Fibroblast of pulmonary artery (primary cell): ENCODE data around the gene CCDC171.
A peak's percentile ranks its signal among the peaks of the same experiment; 100 is the strongest.

Experiments
- DNase-seq: peaks from one replicate; pipeline ENCODE4 v3.0.0-alpha.2; 2010; ENCODE audit warnings: low read depth
- H3K4me3 ChIP-seq: replicated peaks from 2 replicates; pipeline ENCODE4 v1.5.1; 2011; ENCODE audit warnings: low read depth, mild to moderate bottlenecking, control low read depth, low read length, moderate library complexity
- CTCF ChIP-seq: IDR thresholded peaks from 2 replicates; pipeline ENCODE4 v1.5.1; 2011; ENCODE audit warnings: mild to moderate bottlenecking, control low read depth, low read length, inconsistent platforms; ENCODE audit errors: missing control alignments

Gene CCDC171

DNA sequence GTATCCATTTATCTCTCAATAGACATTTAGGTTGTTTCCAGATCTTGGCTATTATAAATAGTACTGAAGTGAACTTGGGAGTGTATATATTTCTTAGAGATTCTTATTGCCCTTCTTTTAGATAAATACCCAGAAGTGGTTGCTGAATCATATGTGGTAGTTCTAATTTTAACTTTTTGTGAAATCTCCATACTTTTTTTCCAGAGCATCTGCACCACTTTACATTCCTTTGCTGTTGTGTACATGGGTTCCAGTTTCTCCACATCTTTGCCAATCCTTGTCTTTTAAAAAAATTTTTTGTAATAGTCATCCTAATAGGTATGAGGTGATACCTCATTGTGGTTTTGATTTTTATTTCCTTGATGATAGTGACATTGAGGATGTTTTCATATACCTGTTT, 303.7 kb downstream of the CCDC171 start:
- DNase-seq = peak; percentile 22
- no peak for TF ChIP-seq CTCF
- H3K4me3 ChIP-seq = no peak overlapping the region

DNA sequence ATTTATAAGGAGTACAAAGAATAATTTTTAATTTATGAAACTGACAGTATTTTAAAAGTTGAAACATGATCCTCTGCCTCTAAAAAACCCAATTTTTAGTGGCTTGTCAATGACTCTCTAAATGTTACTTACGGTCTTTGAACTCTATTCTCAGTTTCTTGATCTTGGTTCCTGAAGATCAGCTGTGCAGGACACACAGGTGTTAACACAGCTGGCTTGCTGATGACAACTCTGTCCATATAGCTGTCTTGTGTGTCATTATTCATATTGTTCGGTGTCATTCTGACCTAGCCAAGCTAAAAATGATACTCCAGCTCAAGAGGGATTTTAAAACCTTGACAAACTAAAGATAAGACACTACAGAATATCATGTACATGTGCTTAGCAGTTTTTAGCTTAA, 314.5 kb downstream of the CCDC171 start:
- H3K4me3 ChIP-seq = no peak overlapping the region
- no peak for TF ChIP-seq CTCF
- no peak for DNase-seq

GRCh38 chr9:15867988-15868387, 315.1 kb downstream of the CCDC171 start:
- DNase-seq = no peak
- no peak for TF ChIP-seq CTCF
- H3K4me3 ChIP-seq = no peak overlapping the region

- H3K4me3 ChIP-seq = no peak overlapping the region
- TF ChIP-seq CTCF = peak; percentile 61
- peak; percentile 85 for DNase-seq
These were observed 320.8 kb downstream of the CCDC171 start for GRCh38 chr9:15873573-15874177.

- H3K4me3 ChIP-seq = no peak overlapping the region
- TF ChIP-seq CTCF = no peak
- no peak for DNase-seq
These were observed 329.5 kb downstream of the CCDC171 start for GRCh38 chr9:15882328-15882727.

DNA sequence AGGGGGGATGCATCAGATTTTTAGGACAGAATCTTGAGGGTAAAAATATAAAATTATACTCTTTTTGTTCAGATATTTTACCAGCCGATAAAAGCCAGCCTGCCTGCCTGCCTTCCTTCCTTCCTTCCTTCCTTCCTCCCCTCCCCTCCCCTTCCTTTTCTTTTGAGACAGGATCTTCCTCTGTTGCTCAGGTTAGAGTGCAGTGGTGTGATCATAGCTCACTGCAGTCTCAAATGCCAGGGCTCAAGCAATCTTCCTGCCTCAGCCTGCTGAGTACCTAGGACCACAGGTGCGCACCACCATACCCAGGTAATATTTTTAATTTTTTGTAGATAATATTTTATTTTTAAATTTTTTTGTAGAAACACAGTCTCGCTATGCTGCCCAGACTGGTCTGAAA, 330.0 kb downstream of the CCDC171 start:
- no peak for DNase-seq
- H3K4me3 ChIP-seq = no peak overlapping the region
- no peak for TF ChIP-seq CTCF

DNA sequence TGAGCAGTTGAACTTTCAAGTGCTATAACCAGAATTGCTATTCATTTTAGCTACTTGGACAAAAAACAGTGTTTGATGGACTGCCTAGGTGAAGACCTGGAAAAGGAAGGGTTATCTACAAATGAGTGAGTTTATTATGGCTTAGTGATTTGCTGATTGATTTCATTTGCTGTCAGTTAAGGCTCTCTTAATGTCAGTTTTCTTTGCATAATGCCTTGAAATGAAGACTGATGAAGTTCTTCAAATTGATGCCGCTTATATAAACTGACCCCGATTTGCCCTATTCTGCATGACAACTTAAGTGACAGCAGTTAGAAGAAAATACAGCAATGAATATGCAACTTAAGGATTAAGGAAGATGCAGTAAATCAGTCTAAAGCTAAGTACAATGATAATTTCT, 332.6 kb downstream of the CCDC171 start:
- TF ChIP-seq CTCF = no peak
- H3K4me3 ChIP-seq = no peak overlapping the region
- DNase-seq = no peak
